ENCODE results near the gene AICDA. TPM values are rescaled to one million over a fixed set of nuclear protein-coding genes. Genes with fewer than 3 reads are reported as not detected.

Gene AICDA
- polyA plus RNA-seq, 3 donors = 0.13 to 0.15 TPM; not detected in 1

DNA sequence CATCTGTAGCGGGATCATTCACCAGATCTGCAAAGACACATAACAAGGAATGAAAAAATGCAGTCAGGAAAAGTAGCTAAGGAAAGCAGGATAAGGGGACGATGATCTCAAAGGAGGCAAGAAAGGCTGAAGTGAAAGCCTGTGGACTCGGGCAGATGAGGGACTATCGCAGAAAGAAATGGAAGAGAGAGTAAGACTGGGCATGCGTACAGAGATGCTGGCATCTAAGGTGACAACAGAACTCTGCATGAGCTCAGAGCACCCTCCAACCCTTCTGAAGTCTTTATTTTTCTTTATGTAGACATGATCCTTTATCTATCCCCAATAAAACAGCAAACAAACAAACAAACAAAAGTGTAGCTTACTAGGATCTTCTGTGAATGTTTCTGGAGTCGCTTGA is 42.8 kb upstream of the AICDA start:
- no peak overlapping the region for H3K9ac ChIP-seq (ENCODE audit: insufficient read depth, low read length, poor library complexity, severe bottlenecking)
- H4K20me1 ChIP-seq (ENCODE audit: insufficient read depth, low read length) = no peaks in the 10 kb centered on the region
- no peaks in the 10 kb centered on the region for H3K27me3 ChIP-seq (ENCODE audit: control insufficient read depth in 2 of 2, insufficient read depth in 2 of 2, low read length in 2 of 2)
- peaks cover 0 to 2% of the 10 kb centered on the region in 2 donors for H3K4me1 ChIP-seq (ENCODE audit: control insufficient read depth in 1 of 2, insufficient read depth in 2 of 2, low read length in 2 of 2)
- no peaks in the 10 kb centered on the region for H3K36me3 ChIP-seq (replicated peaks in 1 of 2; ENCODE audit: control insufficient read depth in 1 of 2, insufficient read depth in 2 of 2, low read length in 2 of 2)
- H3K4me2 ChIP-seq (replicated peaks; ENCODE audit: extremely low read depth, low read length, poor library complexity, severe bottlenecking) = no peak overlapping the region
- intact Hi-C loops (cut with micrococcal nuclease) = loop anchor here in 1 of 2 donors (10.0 kb wide), 1 partner anchor 229 kb away; no protein-coding TSS in a partner anchor
- peaks cover 2 to 4% (median 4%) of the 10 kb centered on the region in 3 donors for H3K27me3 Mint-ChIP-seq (ENCODE audit: low read depth in 3 of 3)
- WGBS (ENCODE audit: insufficient coverage) = 83% methylated on average over 2 of the region's 6 CpGs
- no peaks in the 10 kb centered on the region for H3K36me3 Mint-ChIP-seq
- no peak overlapping the region for H3K4me3 Mint-ChIP-seq
- no peak for DNase-seq
- no peak overlapping the region for H2AFZ ChIP-seq (ENCODE audit: insufficient read depth, low read depth, low read length, poor library complexity, severe bottlenecking)
- H3K4me1 Mint-ChIP-seq = no peaks in the 10 kb centered on the region
- no peak overlapping the region for H3K27ac ChIP-seq (ENCODE audit: low read depth in 1 of 2, low read length in 2 of 2)
- no peaks in the 10 kb centered on the region for H3K79me2 ChIP-seq (ENCODE audit: insufficient read depth, low read length)
- peak overlapping the region in 1 of 7 donors; percentile 72 for H3K27ac Mint-ChIP-seq
- no peaks in the 10 kb centered on the region for H3K9me3 ChIP-seq (replicated peaks in 1 of 2; ENCODE audit: control insufficient read depth in 1 of 2, insufficient read depth in 1 of 2, low read length in 2 of 2)
- TF ChIP-seq, protein P1, sequence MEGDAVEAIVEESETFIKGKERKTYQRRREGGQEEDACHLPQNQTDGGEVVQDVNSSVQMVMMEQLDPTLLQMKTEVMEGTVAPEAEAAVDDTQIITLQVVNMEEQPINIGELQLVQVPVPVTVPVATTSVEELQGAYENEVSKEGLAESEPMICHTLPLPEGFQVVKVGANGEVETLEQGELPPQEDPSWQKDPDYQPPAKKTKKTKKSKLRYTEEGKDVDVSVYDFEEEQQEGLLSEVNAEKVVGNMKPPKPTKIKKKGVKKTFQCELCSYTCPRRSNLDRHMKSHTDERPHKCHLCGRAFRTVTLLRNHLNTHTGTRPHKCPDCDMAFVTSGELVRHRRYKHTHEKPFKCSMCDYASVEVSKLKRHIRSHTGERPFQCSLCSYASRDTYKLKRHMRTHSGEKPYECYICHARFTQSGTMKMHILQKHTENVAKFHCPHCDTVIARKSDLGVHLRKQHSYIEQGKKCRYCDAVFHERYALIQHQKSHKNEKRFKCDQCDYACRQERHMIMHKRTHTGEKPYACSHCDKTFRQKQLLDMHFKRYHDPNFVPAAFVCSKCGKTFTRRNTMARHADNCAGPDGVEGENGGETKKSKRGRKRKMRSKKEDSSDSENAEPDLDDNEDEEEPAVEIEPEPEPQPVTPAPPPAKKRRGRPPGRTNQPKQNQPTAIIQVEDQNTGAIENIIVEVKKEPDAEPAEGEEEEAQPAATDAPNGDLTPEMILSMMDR (IDR thresholded peaks at IDR 0.05) = no peak
- peaks cover 0 to 2% (median 0%) of the 10 kb centered on the region in 7 donors for H3K9me3 Mint-ChIP-seq
- H3K4me3 ChIP-seq (replicated peaks in 1 of 3; ENCODE audit: low read depth in 2 of 3, low read length in 3 of 3) = no peak overlapping the region

- Histone ChIP-seq H2AFZ (ENCODE audit: insufficient read depth, low read depth, low read length, poor library complexity, severe bottlenecking) (no peak overlapping the region), H3K79me2 (ENCODE audit: insufficient read depth, low read length) (no peaks in the 10 kb centered on the region), H3K4me1 (ENCODE audit: control insufficient read depth in 1 of 2, insufficient read depth in 2 of 2, low read length in 2 of 2) (no peaks in the 10 kb centered on the region), H4K20me1 (ENCODE audit: insufficient read depth, low read length) (no peaks in the 10 kb centered on the region), H3K36me3 (replicated peaks in 1 of 2; ENCODE audit: control insufficient read depth in 1 of 2, insufficient read depth in 2 of 2, low read length in 2 of 2) (no peaks in the 10 kb centered on the region), H3K27me3 (ENCODE audit: control insufficient read depth in 2 of 2, insufficient read depth in 2 of 2, low read length in 2 of 2) (no peaks in the 10 kb centered on the region), H3K9ac (ENCODE audit: insufficient read depth, low read length, poor library complexity, severe bottlenecking) (no peak overlapping the region), H3K4me3 (replicated peaks in 1 of 3; ENCODE audit: low read depth in 2 of 3, low read length in 3 of 3) (no peak overlapping the region), H3K27ac (ENCODE audit: low read depth in 1 of 2, low read length in 2 of 2) (no peak overlapping the region), H3K9me3 (replicated peaks in 1 of 2; ENCODE audit: control insufficient read depth in 1 of 2, insufficient read depth in 1 of 2, low read length in 2 of 2) (no peaks in the 10 kb centered on the region), H3K4me2 (replicated peaks; ENCODE audit: extremely low read depth, low read length, poor library complexity, severe bottlenecking) (no peak overlapping the region)
- WGBS (ENCODE audit: insufficient coverage) = no CpG with 5 or more reads among the region's 8 CpGs
- TF ChIP-seq, protein P1 (IDR thresholded peaks at IDR 0.05) = no peak
- no peaks in the 10 kb centered on the region for H3K36me3 Mint-ChIP-seq
- no peak for DNase-seq
- peaks cover 2% of the 10 kb centered on the region for H3K4me1 Mint-ChIP-seq
- no peak overlapping the region for H3K4me3 Mint-ChIP-seq
- intact Hi-C loops (cut with micrococcal nuclease) = no loop called here
- peaks cover 3 to 12% (median 4%) of the 10 kb centered on the region in 3 donors for H3K27me3 Mint-ChIP-seq (ENCODE audit: low read depth in 3 of 3)
- no peaks in the 10 kb centered on the region for H3K9me3 Mint-ChIP-seq
- H3K27ac Mint-ChIP-seq = no peak overlapping the region
Measured at GRCh38 chr12:8648576-8649205, 36.0 kb upstream of the AICDA start.

All from CD14-positive monocyte (primary cell).